Activated effector memory CD4-positive, alpha-beta T cell treated with Interleukin-2 at 50 U/mL for 16 hours (primary cell): Measurements from ENCODE around the gene CRTC1.
"Not testable (repeated sequence)": the region's sequence is repeated elsewhere in the genome, so short reads cannot be mapped to it uniquely, and the experiment has no call there.

ENCODE experiments used
- DNase-seq: peaks from one replicate; pipeline ENCODE4 v3.0.0-alpha.2; 2020

Gene CRTC1

GRCh38 chr19:18669883-18670282 is 13.6 kb upstream of the CRTC1 start:
- no peak for DNase-seq

- no peak for DNase-seq
Observed at GRCh38 chr19:18670312-18670711, 13.2 kb upstream of the CRTC1 start.

GRCh38 chr19:18671303-18672043 is 12.0 kb upstream of the CRTC1 start:
- no peak for DNase-seq

- DNase-seq: no peak
Observed at GRCh38 chr19:18672044-18672451, 11.4 kb upstream of the CRTC1 start.

GRCh38 chr19:18672606-18673337 is 10.7 kb upstream of the CRTC1 start:
- no peak for DNase-seq

GRCh38 chr19:18674616-18675015 is 8.9 kb upstream of the CRTC1 start:
- DNase-seq: no peak

- no peak for DNase-seq
Observed at GRCh38 chr19:18675779-18676178, 7.7 kb upstream of the CRTC1 start.

- no peak for DNase-seq
Observed at GRCh38 chr19:18676692-18677091, 6.8 kb upstream of the CRTC1 start.

GRCh38 chr19:18677156-18677555 is 6.3 kb upstream of the CRTC1 start:
- no peak for DNase-seq

- not testable (repeated sequence) for DNase-seq
Observed at GRCh38 chr19:18680148-18680547, 3.3 kb upstream of the CRTC1 start.

- no peak for DNase-seq
Observed at GRCh38 chr19:18682807-18683108, 722 bp upstream of the CRTC1 start.

- no peak for DNase-seq
Observed at GRCh38 chr19:18683958-18684641, 620 bp downstream of the CRTC1 start.

GRCh38 chr19:18684642-18684993 is 1.1 kb downstream of the CRTC1 start:
- no peak for DNase-seq

- no peak for DNase-seq
Observed at GRCh38 chr19:18685597-18686190, 2.2 kb downstream of the CRTC1 start.

GRCh38 chr19:18687740-18688465 is 4.4 kb downstream of the CRTC1 start:
- DNase-seq: no peak

GRCh38 chr19:18696023-18696422 is 12.5 kb downstream of the CRTC1 start:
- DNase-seq: no peak

GRCh38 chr19:18697680-18698079 is 14.2 kb downstream of the CRTC1 start:
- DNase-seq: no peak

GRCh38 chr19:18698321-18699167 is 15.1 kb downstream of the CRTC1 start:
- no peak for DNase-seq

GRCh38 chr19:18699403-18700054 is 16.0 kb downstream of the CRTC1 start:
- no peak for DNase-seq

- DNase-seq: peak; percentile 68
Observed at GRCh38 chr19:18700501-18701249, 17.2 kb downstream of the CRTC1 start.

- DNase-seq: no peak
Observed at GRCh38 chr19:18701250-18701608, 17.7 kb downstream of the CRTC1 start.
